ENCODE results near the gene RPL31.
"Not testable (repeated sequence)": the region's sequence is repeated elsewhere in the genome, so short reads cannot be mapped to it uniquely, and the experiment has no call there.

- TF ChIP-seq CTCF, EZH2, EZH2phosphoT487 (IDR thresholded peaks at IDR 0.05): not testable (repeated sequence)
Measured at GRCh38 chr2:101050886-101051285, 48.8 kb downstream of the RPL31 start.

Data from neural progenitor cell (in vitro differentiated cells).